HuH-7 (cell line): ENCODE measurements around the gene LATS2.
A peak's percentile ranks its signal among the peaks of the same experiment; 100 is the strongest.

Experiments used
- DNase-seq: peaks from one replicate; pipeline ENCODE4 v3.0.0; 2011; ENCODE audit warnings: low spot score

LATS2 gene

GRCh38 chr13:21061029-21061763 lies at the start of gene LATS2:
Gene LATS2 (minus strand): TSS chr13:21061586. CDS start chr13:21046026, 15,560 bp downstream.
- peak; percentile 86 for DNase-seq

GRCh38 chr13:21109168-21109567 lies 47.8 kb upstream of the LATS2 start:
- DNase-seq = no peak

GRCh38 chr13:21106089-21106488 lies 44.7 kb upstream of the LATS2 start:
- DNase-seq = no peak

- DNase-seq = no peak
Measured at GRCh38 chr13:21104199-21105019, 43.0 kb upstream of the LATS2 start.

- DNase-seq = no peak
Measured at GRCh38 chr13:21101865-21102576, 40.6 kb upstream of the LATS2 start.

- peak; percentile 39 for DNase-seq
Measured at GRCh38 chr13:21100994-21101757, 39.8 kb upstream of the LATS2 start.

GRCh38 chr13:21100211-21100610 lies 38.8 kb upstream of the LATS2 start:
- DNase-seq = no peak

GRCh38 chr13:21095311-21095710 lies 33.9 kb upstream of the LATS2 start:
- DNase-seq = no peak

GRCh38 chr13:21089830-21090229 lies 28.4 kb upstream of the LATS2 start:
- DNase-seq = no peak

GRCh38 chr13:21088534-21088933 lies 27.1 kb upstream of the LATS2 start:
- DNase-seq = no peak

GRCh38 chr13:21086929-21087328 lies 25.5 kb upstream of the LATS2 start:
- no peak for DNase-seq

- DNase-seq = no peak
Measured at GRCh38 chr13:21081926-21082325, 20.5 kb upstream of the LATS2 start.

GRCh38 chr13:21080593-21080891 lies 19.2 kb upstream of the LATS2 start:
- DNase-seq = no peak

- no peak for DNase-seq
Measured at GRCh38 chr13:21079761-21080592, 18.6 kb upstream of the LATS2 start.

- no peak for DNase-seq
Measured at GRCh38 chr13:21079221-21079620, 17.8 kb upstream of the LATS2 start.

- no peak for DNase-seq
Measured at GRCh38 chr13:21078501-21078900, 17.1 kb upstream of the LATS2 start.

- DNase-seq = no peak
Measured at GRCh38 chr13:21077788-21078353, 16.5 kb upstream of the LATS2 start.

GRCh38 chr13:21077076-21077787 lies 15.8 kb upstream of the LATS2 start:
- DNase-seq = no peak

GRCh38 chr13:21076253-21076652 lies 14.9 kb upstream of the LATS2 start:
- DNase-seq = no peak
